A673 (cell line): ENCODE measurements around the gene EGFR.

Source experiments
- EZH2 ChIP-seq: fragments of 200-600 bp; sonication (generic); IDR thresholded peaks from 2 replicates; pipeline ENCODE4 v1.6.1; 2017; ENCODE audit warnings: borderline replicate concordance, low read depth, mild to moderate bottlenecking, mixed read lengths, antibody characterized with exemption, low read length; ENCODE audit not compliant: poor library complexity, severe bottlenecking
- TF ChIP-seq, protein P1 (sequence below): fragments of 300-800, 200-600 bp; sonication (generic); conservative IDR thresholded peaks from 2 replicates; pipeline ENCODE4 v1.5.1; 2017; ENCODE audit warnings: low read depth, mild to moderate bottlenecking, antibody characterized with exemption, low read length, moderate library complexity, mixed read lengths

DNA sequence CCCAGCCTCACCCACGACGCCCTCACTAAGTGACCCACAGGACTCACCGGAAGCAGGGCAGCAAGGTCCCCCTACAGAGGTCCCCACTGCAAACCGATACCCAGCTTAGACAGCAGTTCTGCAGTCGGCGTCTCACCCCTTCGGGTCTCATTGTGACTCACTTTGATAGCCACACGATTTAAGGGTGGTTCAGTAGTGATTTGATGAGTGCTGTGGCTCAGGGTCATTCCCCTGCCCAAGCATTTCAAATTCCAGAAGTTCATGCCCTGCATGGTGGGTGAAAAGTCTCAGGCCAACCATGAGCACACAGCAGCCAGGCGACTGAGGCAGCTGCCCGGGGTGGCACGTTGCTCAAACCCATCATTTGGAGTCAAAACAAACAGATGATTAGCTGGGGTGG, 93.2 kb downstream of the EGFR start:
- TF ChIP-seq, protein P1, sequence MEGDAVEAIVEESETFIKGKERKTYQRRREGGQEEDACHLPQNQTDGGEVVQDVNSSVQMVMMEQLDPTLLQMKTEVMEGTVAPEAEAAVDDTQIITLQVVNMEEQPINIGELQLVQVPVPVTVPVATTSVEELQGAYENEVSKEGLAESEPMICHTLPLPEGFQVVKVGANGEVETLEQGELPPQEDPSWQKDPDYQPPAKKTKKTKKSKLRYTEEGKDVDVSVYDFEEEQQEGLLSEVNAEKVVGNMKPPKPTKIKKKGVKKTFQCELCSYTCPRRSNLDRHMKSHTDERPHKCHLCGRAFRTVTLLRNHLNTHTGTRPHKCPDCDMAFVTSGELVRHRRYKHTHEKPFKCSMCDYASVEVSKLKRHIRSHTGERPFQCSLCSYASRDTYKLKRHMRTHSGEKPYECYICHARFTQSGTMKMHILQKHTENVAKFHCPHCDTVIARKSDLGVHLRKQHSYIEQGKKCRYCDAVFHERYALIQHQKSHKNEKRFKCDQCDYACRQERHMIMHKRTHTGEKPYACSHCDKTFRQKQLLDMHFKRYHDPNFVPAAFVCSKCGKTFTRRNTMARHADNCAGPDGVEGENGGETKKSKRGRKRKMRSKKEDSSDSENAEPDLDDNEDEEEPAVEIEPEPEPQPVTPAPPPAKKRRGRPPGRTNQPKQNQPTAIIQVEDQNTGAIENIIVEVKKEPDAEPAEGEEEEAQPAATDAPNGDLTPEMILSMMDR = no peak
- TF ChIP-seq EZH2 = no peak
